Measurements from ENCODE around the gene PDCD7.
"Not testable (repeated sequence)": the region's sequence is repeated elsewhere in the genome, so short reads cannot be mapped to it uniquely, and the experiment has no call there.

The PDCD7 gene

GRCh38 chr15:65089206-65089824 lies 44.3 kb downstream of the PDCD7 start:
- DNase-seq (ENCODE audit: low spot score) = no peak

GRCh38 chr15:65088643-65089021 lies 45.0 kb downstream of the PDCD7 start:
- DNase-seq (ENCODE audit: low spot score) = no peak

- no peak for DNase-seq (ENCODE audit: low spot score)
Measured at GRCh38 chr15:65087873-65088642, 45.5 kb downstream of the PDCD7 start.

- DNase-seq (ENCODE audit: low spot score) = no peak
Measured at GRCh38 chr15:65087411-65087810, 46.2 kb downstream of the PDCD7 start.

GRCh38 chr15:65086680-65087111 lies 46.9 kb downstream of the PDCD7 start:
- no peak for DNase-seq (ENCODE audit: low spot score)

- no peak for DNase-seq (ENCODE audit: low spot score)
Measured at GRCh38 chr15:65085990-65086679, 47.5 kb downstream of the PDCD7 start.

- no peak for DNase-seq (ENCODE audit: low spot score)
Measured at GRCh38 chr15:65085207-65085753, 48.3 kb downstream of the PDCD7 start.

GRCh38 chr15:65084500-65085206 lies 49.0 kb downstream of the PDCD7 start:
- no peak for DNase-seq (ENCODE audit: low spot score)

GRCh38 chr15:65083262-65083701 lies 50.3 kb downstream of the PDCD7 start:
- no peak for DNase-seq (ENCODE audit: low spot score)

- DNase-seq (ENCODE audit: low spot score) = no peak
Measured at GRCh38 chr15:65082303-65082953, 51.2 kb downstream of the PDCD7 start.

GRCh38 chr15:65081758-65082157 lies 51.9 kb downstream of the PDCD7 start:
- DNase-seq (ENCODE audit: low spot score) = no peak

- no peak for DNase-seq (ENCODE audit: low spot score)
Measured at GRCh38 chr15:65081270-65081669, 52.3 kb downstream of the PDCD7 start.

- no peak for DNase-seq (ENCODE audit: low spot score)
Measured at GRCh38 chr15:65079580-65079979, 54.0 kb downstream of the PDCD7 start.

GRCh38 chr15:65077981-65078352 lies 55.6 kb downstream of the PDCD7 start:
- no peak for DNase-seq (ENCODE audit: low spot score)

- no peak for DNase-seq (ENCODE audit: low spot score)
Measured at GRCh38 chr15:65077291-65077980, 56.2 kb downstream of the PDCD7 start.

GRCh38 chr15:65076486-65077290 lies 56.9 kb downstream of the PDCD7 start, which contains the start of gene KBTBD13:
TSS of gene KBTBD13 (plus strand) at chr15:65076746. CDS start at chr15:65076816, 70 bp downstream.
- DNase-seq (ENCODE audit: low spot score) = no peak

- not testable (repeated sequence) for DNase-seq (ENCODE audit: low spot score)
Measured at GRCh38 chr15:65075607-65076395, 57.8 kb downstream of the PDCD7 start.

- not testable (repeated sequence) for DNase-seq (ENCODE audit: low spot score)
Measured at GRCh38 chr15:65074946-65075345, 58.7 kb downstream of the PDCD7 start.

GRCh38 chr15:65072617-65073016 lies 61.0 kb downstream of the PDCD7 start:
- DNase-seq (ENCODE audit: low spot score) = no peak

Measured in RKO (cell line).